GM12878 (cell line): ENCODE results near the gene KLK6. TPM values are rescaled to one million over a fixed set of nuclear protein-coding genes. Genes with fewer than 3 reads are reported as not detected.

Experiments
- ATAC-seq: fragments of 200-7000 bp; cut with Tn5 transposase; 3 replicates; pipeline ENCODE4 v1.9.1; 2020; ENCODE audit warnings: mild to moderate bottlenecking, moderate library complexity
- BruUV-seq: library from RNA; stranded (reverse); fragments of 400-500 nt; replicated peaks from 2 replicates; lab custom pipeline; 2021; lab: Mats Ljungman, UMichigan
- CTCF ChIA-PET: fragments of 300-600 bp; sonication (Branson Sonifier 250); formaldehyde crosslinking; extraction: SDS; loops from one replicate; lab custom pipeline; 2021; ENCODE audit warnings: inconsistent platforms; lab: Yijun Ruan, JAX
- POLR2A ChIA-PET: fragments of 350-600 bp; formaldehyde crosslinking; extraction: SDS; loops from one replicate; lab custom pipeline; 2021; ENCODE audit warnings: inconsistent platforms; lab: Charles Lee
- RAD21 ChIA-PET: fragments of 300-600 bp; sonication (Branson Sonifier 250); formaldehyde crosslinking; loops from one replicate; lab custom pipeline; 2023; ENCODE audit warnings: antibody characterized with exemption; ENCODE audit not compliant: unreplicated experiment; lab: Charles Lee
- SMC1A ChIA-PET: fragments of 300-600 bp; sonication (Branson Sonifier 250); formaldehyde crosslinking; loops from one replicate; lab custom pipeline; 2023; ENCODE audit not compliant: unreplicated experiment, uncharacterized antibody; lab: Charles Lee
- DNase-seq: peaks from one replicate; pipeline ENCODE4 v3.0.0-alpha.2; 2011; ENCODE audit warnings: low read depth, low spot score
- FAIRE-seq: peaks from 3 replicates; lab custom pipeline; 2011; peaks lifted over from hg19 to GRCh38; lab: Jason Lieb, UNC
- H2AFZ ChIP-seq: 2 replicates; pipeline ENCODE4 v1.6.0; 2011; ENCODE audit warnings: low read depth, low read length, control low read depth; ENCODE audit not compliant: control insufficient read depth
- H3K27ac ChIP-seq: 2 replicates; pipeline ENCODE4 v1.5.1; 2011; ENCODE audit warnings: control low read depth; ENCODE audit not compliant: control insufficient read depth, insufficient read depth
- H3K27me3 ChIP-seq, 2 experiments: replicated peaks in 1 of 2; 2 replicates each; pipeline versions ENCODE4 v1.6.0 to v1.6.1; 2011; ENCODE audit warnings: low read length in 1 of 2; ENCODE audit not compliant: control insufficient read depth in 2 of 2, insufficient read depth in 2 of 2
- H3K36me3 ChIP-seq, 2 experiments: 2 replicates each; pipeline ENCODE4 v1.5.1; 2011; ENCODE audit warnings: low read length in 1 of 2; ENCODE audit not compliant: control insufficient read depth in 2 of 2, insufficient read depth in 2 of 2
- H3K4me1 ChIP-seq: 2 replicates; pipeline ENCODE4 v1.6.1; 2011; ENCODE audit warnings: mild to moderate bottlenecking, low read length, moderate library complexity, mixed read lengths; ENCODE audit not compliant: control insufficient read depth, insufficient read depth
- H3K4me2 ChIP-seq: 2 replicates; pipeline ENCODE4 v1.6.0; 2011; ENCODE audit warnings: control low read depth; ENCODE audit not compliant: control insufficient read depth, insufficient read depth
- H3K4me3 ChIP-seq: fragments of 200-600 bp; sonication (generic); 2 replicates; pipeline ENCODE4 v1.5.1; 2016
- H3K79me2 ChIP-seq: 2 replicates; pipeline ENCODE4 v1.6.0; 2011; ENCODE audit warnings: low read length; ENCODE audit not compliant: control insufficient read depth, insufficient read depth
- H3K9ac ChIP-seq: 2 replicates; pipeline ENCODE4 v1.8.0; 2011; ENCODE audit warnings: low read length, control low read depth, mixed read lengths; ENCODE audit not compliant: control insufficient read depth, insufficient read depth
- H3K9me3 ChIP-seq: replicated peaks from 3 replicates; pipeline ENCODE4 v1.5.1; 2011; ENCODE audit warnings: mild to moderate bottlenecking, low read length; ENCODE audit not compliant: control insufficient read depth, insufficient read depth
- H4K20me1 ChIP-seq: 2 replicates; pipeline ENCODE4 v1.6.0; 2011; ENCODE audit not compliant: control insufficient read depth, insufficient read depth
- KAT2A ChIP-seq: conservative IDR thresholded peaks from 2 replicates; pipeline ENCODE4 v1.6.1; 2011; ENCODE audit warnings: low read depth, low read length; ENCODE audit not compliant: control insufficient read depth
- RCOR1 ChIP-seq: conservative IDR thresholded peaks from 2 replicates; pipeline ENCODE4 v1.6.1; 2012; ENCODE audit warnings: low read depth, low read length, improper control_type of control experiment
- STAT1 ChIP-seq: fragments of 450-650 bp; conservative IDR thresholded peaks from 2 replicates; pipeline ENCODE4 v1.6.1; 2014; ENCODE audit warnings: antibody characterized with exemption, mild to moderate bottlenecking
- TBL1XR1 ChIP-seq: IDR thresholded peaks from 2 replicates; pipeline ENCODE4 v1.6.1; 2012; ENCODE audit warnings: low read depth, low read length, improper control_type of control experiment
- ZNF24 ChIP-seq: fragments of 450-650 bp; IDR thresholded peaks from 2 replicates; pipeline ENCODE4 v1.6.1; 2017; ENCODE audit warnings: antibody characterized with exemption, mild to moderate bottlenecking
- WGBS: methylation state at CpG from one replicate; pipeline ENCODE4 v1.1.6; 2016; ENCODE audit warnings: low lambda C conversion rate; ENCODE audit not compliant: insufficient replicate concordance, insufficient coverage; ENCODE audit errors: missing lambda C conversion rate; 5-methylcytosine and 5-hydroxymethylcytosine counted together
- in situ Hi-C: fragments of 300-500 bp; cut with MboI; formaldehyde crosslinking; loops from 9 replicates; pipeline ENCODE4 v1.14.3; 2018; ENCODE audit warnings: mixed read lengths
- intact Hi-C: fragments of 100-400 bp; cut with micrococcal nuclease; formaldehyde crosslinking; loops from one replicate; pipeline ENCODE4 v1.14.2; 2022; ENCODE audit not compliant: unreplicated experiment
- polyA plus RNA-seq, 11 experiments: library from polyadenylated mRNA; depleted of rRNA in 4 of 11; unstranded in 6 of 11; stranded (reverse) in 5 of 11; fragments of >200 nt; fragmentation: Nextera tagmentation in 4 of 11; fragmentation: Illumina TruSeq in 1 of 11; extraction: Ambion mirVana in 4 of 11; extraction: Trizol in 1 of 11; gene quantifications; 1 replicate in 1 of 11; 2 replicates in 10 of 11; pipeline versions ENCODE4 v1.2.1 to v1.2.3, GENCODE V29; 2011 to 2016; ENCODE audit warnings: inconsistent platforms in 2 of 11, missing spikeins in 2 of 11, low read depth in 1 of 11
- total RNA-seq, 4 experiments: library from RNA; depleted of rRNA in 3 of 4; stranded (reverse); fragments of >200 nt in 3 of 4; fragmentation: Illumina TruSeq in 1 of 4; extraction: Trizol in 1 of 4; gene quantifications; 2 replicates each; pipeline versions ENCODE4 v1.2.1 to v1.2.3, GENCODE V29; 2013 to 2021
- TF ChIP-seq, protein P1 (sequence below): fragments of 450-650 bp; IDR thresholded peaks from 2 replicates; pipeline ENCODE4 v1.6.1; 2018; ENCODE audit warnings: mild to moderate bottlenecking, low read depth, moderate library complexity; ENCODE audit not compliant: partially characterized antibody

Gene KLK6
- total and polyA plus RNA-seq, 10 of the 15 experiments (the other 5 are each of a cell fraction or from before 2014, with no cell fraction given): not detected

DNA sequence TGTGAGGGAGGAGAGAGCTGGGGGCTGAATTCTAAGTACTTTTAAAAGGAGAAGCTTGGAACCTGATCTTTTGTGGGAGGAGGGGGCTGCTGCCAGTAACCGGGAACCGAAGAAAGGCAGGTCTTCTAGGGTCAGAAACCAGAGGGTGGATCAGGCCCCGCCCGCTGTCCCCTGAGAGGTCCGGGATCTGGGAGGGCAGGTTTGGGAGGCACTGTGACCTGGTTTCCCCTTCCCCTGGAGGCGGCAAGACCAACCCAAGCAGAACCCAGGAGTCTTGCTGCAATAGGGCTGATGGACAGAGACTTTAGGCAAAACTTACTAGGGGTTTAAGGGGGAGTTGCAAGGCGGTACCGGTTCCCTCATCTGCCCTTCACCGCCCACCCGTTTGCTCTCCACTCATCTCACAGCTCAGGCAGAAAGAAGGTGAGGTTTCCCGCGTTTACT lies 32.7 kb upstream of the KLK6 start:
- SMC1A ChIA-PET: no interaction called here
- H3K4me1 ChIP-seq: no peaks in the 10 kb centered on the region
- no peak overlapping the region for H3K4me2 ChIP-seq
- H3K27ac ChIP-seq: no peak overlapping the region
- FAIRE-seq (no peak), DNase-seq (no peak), ATAC-seq (no peak)
- no peaks in the 10 kb centered on the region for H3K36me3 ChIP-seq
- POLR2A ChIA-PET: no interaction called here
- no peak overlapping the region for H3K4me3 ChIP-seq
- H3K9ac ChIP-seq: no peak overlapping the region
- CTCF ChIA-PET: no interaction called here
- H3K79me2 ChIP-seq: no peaks in the 10 kb centered on the region
- BruUV-seq: no TSS peak
- no peaks in the 10 kb centered on the region for H4K20me1 ChIP-seq
- 41% methylated on average over 12 of the region's 12 CpGs for WGBS
- no peak overlapping the region for H2AFZ ChIP-seq
- no peaks in the 10 kb centered on the region for H3K9me3 ChIP-seq
- TF ChIP-seq STAT1: no peak
- intact Hi-C loops (no loop called here), in situ Hi-C loops (no loop called here)
- H3K27me3 ChIP-seq: no peaks in the 10 kb centered on the region; a peak in 1 of 4 replicates
- RAD21 ChIA-PET: no interaction called here

- WGBS: 12% methylated on average over 6 of the region's 7 CpGs
- Histone ChIP-seq H2AFZ (no peak within 1 kb of the TSS), H4K20me1 (no peaks in the 10 kb centered on the region), H3K9ac (no peak within 1 kb of the TSS), H3K9me3 (no peaks in the 10 kb centered on the region), H3K4me2 (no peak within 1 kb of the TSS), H3K79me2 (no peaks in the 10 kb centered on the region)
- SMC1A ChIA-PET: no interaction called here
- CTCF ChIA-PET: no interaction called here
- in situ Hi-C loops: no loop called here
- BruUV-seq: no TSS peak
- POLR2A ChIA-PET: no interaction called here
- ATAC-seq: no peak
- no peak for TF ChIP-seq RCOR1
- no peak for TF ChIP-seq ZNF24
- TF ChIP-seq TBL1XR1: no peak
- TF ChIP-seq, protein P1, sequence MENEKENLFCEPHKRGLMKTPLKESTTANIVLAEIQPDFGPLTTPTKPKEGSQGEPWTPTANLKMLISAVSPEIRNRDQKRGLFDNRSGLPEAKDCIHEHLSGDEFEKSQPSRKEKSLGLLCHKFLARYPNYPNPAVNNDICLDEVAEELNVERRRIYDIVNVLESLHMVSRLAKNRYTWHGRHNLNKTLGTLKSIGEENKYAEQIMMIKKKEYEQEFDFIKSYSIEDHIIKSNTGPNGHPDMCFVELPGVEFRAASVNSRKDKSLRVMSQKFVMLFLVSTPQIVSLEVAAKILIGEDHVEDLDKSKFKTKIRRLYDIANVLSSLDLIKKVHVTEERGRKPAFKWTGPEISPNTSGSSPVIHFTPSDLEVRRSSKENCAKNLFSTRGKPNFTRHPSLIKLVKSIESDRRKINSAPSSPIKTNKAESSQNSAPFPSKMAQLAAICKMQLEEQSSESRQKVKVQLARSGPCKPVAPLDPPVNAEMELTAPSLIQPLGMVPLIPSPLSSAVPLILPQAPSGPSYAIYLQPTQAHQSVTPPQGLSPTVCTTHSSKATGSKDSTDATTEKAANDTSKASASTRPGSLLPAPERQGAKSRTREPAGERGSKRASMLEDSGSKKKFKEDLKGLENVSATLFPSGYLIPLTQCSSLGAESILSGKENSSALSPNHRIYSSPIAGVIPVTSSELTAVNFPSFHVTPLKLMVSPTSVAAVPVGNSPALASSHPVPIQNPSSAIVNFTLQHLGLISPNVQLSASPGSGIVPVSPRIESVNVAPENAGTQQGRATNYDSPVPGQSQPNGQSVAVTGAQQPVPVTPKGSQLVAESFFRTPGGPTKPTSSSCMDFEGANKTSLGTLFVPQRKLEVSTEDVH: no peak
- TF ChIP-seq KAT2A: no peak
- TF ChIP-seq, all 136 proteins: peak for 0
- no peak for DNase-seq
- no peaks in the 10 kb centered on the region; a peak in 1 of 4 replicates for H3K27me3 ChIP-seq
- H3K27ac ChIP-seq: no peak within 1 kb of the TSS
- intact Hi-C loops: no loop called here
- no peak for FAIRE-seq
- RAD21 ChIA-PET: no interaction called here
- no peaks in the 10 kb centered on the region for H3K4me1 ChIP-seq
- H3K36me3 ChIP-seq: no peaks in the 10 kb centered on the region
- H3K4me3 ChIP-seq: no peak within 1 kb of the TSS
Observed at GRCh38 chr19:51001515-51001914, 32.1 kb upstream of the KLK6 start, which contains the start of gene KLK8. KLK8 (minus strand) TSS chr19:51001604; CDS start chr19:51001167, 437 bp downstream.
